SK-N-SH treated with all-trans-retinoic acid at 6 μM for 48 hours (cell line): ENCODE results near the gene ST6GALNAC6.

ENCODE experiments used
- ATAC-seq: fragments of 200-7000 bp; cut with Tn5 transposase; 3 replicates; pipeline ENCODE4 v1.9.1; 2020; ENCODE audit warnings: mild to moderate bottlenecking, moderate library complexity
- ARNTL ChIP-seq: fragments of 450-650 bp; formaldehyde crosslinking; IDR thresholded peaks from 2 replicates; pipeline ENCODE4 v1.5.0; 2020; ENCODE audit warnings: low read depth, mild to moderate bottlenecking, moderate library complexity, borderline replicate concordance
- BACH2 ChIP-seq: fragments of 250-450 bp; sonication (Bioruptor Pico); IDR thresholded peaks from 2 replicates; pipeline ENCODE4 v1.9.0; 2021; ENCODE audit warnings: mild to moderate bottlenecking, borderline replicate concordance
- CSRNP3 ChIP-seq: fragments of 250-450 bp; sonication (Bioruptor Pico); IDR thresholded peaks from 2 replicates; pipeline ENCODE4 v1.5.1; 2021; ENCODE audit warnings: mild to moderate bottlenecking, moderate library complexity
- ESRRG ChIP-seq: fragments of 250-450 bp; sonication (Bioruptor Pico); IDR thresholded peaks from 2 replicates; pipeline ENCODE4 v1.6.1; 2021; ENCODE audit warnings: mild to moderate bottlenecking
- GLIS3 ChIP-seq: fragments of 250-450 bp; sonication (Bioruptor Pico); IDR thresholded peaks from 2 replicates; pipeline ENCODE4 v1.5.0; 2020; ENCODE audit warnings: mild to moderate bottlenecking, moderate library complexity
- ISL1 ChIP-seq: fragments of 250-450 bp; sonication (Bioruptor Pico); IDR thresholded peaks from 2 replicates; pipeline ENCODE4 v2.1.2; 2022; ENCODE audit warnings: mild to moderate bottlenecking, moderate library complexity
- OSR1 ChIP-seq: fragments of 250-450 bp; sonication (Bioruptor Pico); IDR thresholded peaks from 2 replicates; pipeline ENCODE4 v1.8.0; 2022; ENCODE audit warnings: moderate library complexity, mild to moderate bottlenecking, inconsistent platforms
- POU6F1 ChIP-seq: fragments of 250-450 bp; sonication (Bioruptor Pico); IDR thresholded peaks from 2 replicates; pipeline ENCODE4 v1.8.0; 2021; ENCODE audit warnings: low read depth, mild to moderate bottlenecking, moderate library complexity, borderline replicate concordance
- PPARA ChIP-seq: fragments of 250-450 bp; sonication (Bioruptor Pico); IDR thresholded peaks from 2 replicates; pipeline ENCODE4 v1.5.0; 2020; ENCODE audit warnings: mild to moderate bottlenecking, borderline replicate concordance
- RARB ChIP-seq: fragments of 250-450 bp; sonication (Bioruptor Pico); IDR thresholded peaks from 2 replicates; pipeline ENCODE4 v1.8.0; 2021; ENCODE audit warnings: mild to moderate bottlenecking, moderate library complexity
- SNAI2 ChIP-seq: fragments of 250-450 bp; sonication (Bioruptor Pico); IDR thresholded peaks from 2 replicates; pipeline ENCODE4 v1.5.0; 2020; ENCODE audit warnings: mild to moderate bottlenecking, moderate library complexity
- TCF4 ChIP-seq: fragments of 250-450 bp; sonication (Bioruptor Pico); IDR thresholded peaks from 2 replicates; pipeline ENCODE4 v1.8.0; 2021; ENCODE audit warnings: mild to moderate bottlenecking, moderate library complexity, borderline replicate concordance
- TOX ChIP-seq: fragments of 250-450 bp; sonication (Bioruptor Pico); IDR thresholded peaks from 2 replicates; pipeline ENCODE4 v1.8.0; 2021; ENCODE audit warnings: mild to moderate bottlenecking, moderate library complexity, borderline replicate concordance
- ZFP3 ChIP-seq: fragments of 250-450 bp; sonication (Bioruptor Pico); IDR thresholded peaks from 2 replicates; pipeline ENCODE4 v1.5.0; 2020; ENCODE audit warnings: mild to moderate bottlenecking, moderate library complexity
- ZFP30 ChIP-seq: fragments of 450-650 bp; formaldehyde crosslinking; IDR thresholded peaks from 2 replicates; pipeline ENCODE4 v1.5.0; 2022; ENCODE audit warnings: mild to moderate bottlenecking, moderate library complexity
- ZNF565 ChIP-seq: fragments of 450-650 bp; formaldehyde crosslinking; conservative IDR thresholded peaks from 2 replicates; pipeline ENCODE4 v1.5.0; 2020; ENCODE audit warnings: low read depth, mild to moderate bottlenecking, moderate library complexity
- ZNF70 ChIP-seq: fragments of 450-650 bp; formaldehyde crosslinking; IDR thresholded peaks from 2 replicates; pipeline ENCODE4 v1.5.0; 2020; ENCODE audit warnings: mild to moderate bottlenecking, moderate library complexity
- ZNF8 ChIP-seq: fragments of 450-650 bp; formaldehyde crosslinking; IDR thresholded peaks from 2 replicates; pipeline ENCODE4 v1.5.0; 2020; ENCODE audit warnings: mild to moderate bottlenecking, moderate library complexity
- TF ChIP-seq, protein P1 (sequence below): fragments of 250-450 bp; sonication (Bioruptor Pico); IDR thresholded peaks from 2 replicates; pipeline ENCODE4 v1.5.1; 2020; ENCODE audit warnings: low read depth, mild to moderate bottlenecking, moderate library complexity
- TF ChIP-seq, protein P2 (sequence below): fragments of 250-450 bp; sonication (Bioruptor Pico); IDR thresholded peaks from 2 replicates; pipeline ENCODE4 v1.8.0; 2020; ENCODE audit warnings: mild to moderate bottlenecking, moderate library complexity, borderline replicate concordance
- TF ChIP-seq, protein P3 (sequence below): fragments of 250-450 bp; sonication (Bioruptor Pico); IDR thresholded peaks from 2 replicates; pipeline ENCODE4 v1.5.0; 2020; ENCODE audit warnings: mild to moderate bottlenecking, moderate library complexity

ST6GALNAC6 gene

DNA sequence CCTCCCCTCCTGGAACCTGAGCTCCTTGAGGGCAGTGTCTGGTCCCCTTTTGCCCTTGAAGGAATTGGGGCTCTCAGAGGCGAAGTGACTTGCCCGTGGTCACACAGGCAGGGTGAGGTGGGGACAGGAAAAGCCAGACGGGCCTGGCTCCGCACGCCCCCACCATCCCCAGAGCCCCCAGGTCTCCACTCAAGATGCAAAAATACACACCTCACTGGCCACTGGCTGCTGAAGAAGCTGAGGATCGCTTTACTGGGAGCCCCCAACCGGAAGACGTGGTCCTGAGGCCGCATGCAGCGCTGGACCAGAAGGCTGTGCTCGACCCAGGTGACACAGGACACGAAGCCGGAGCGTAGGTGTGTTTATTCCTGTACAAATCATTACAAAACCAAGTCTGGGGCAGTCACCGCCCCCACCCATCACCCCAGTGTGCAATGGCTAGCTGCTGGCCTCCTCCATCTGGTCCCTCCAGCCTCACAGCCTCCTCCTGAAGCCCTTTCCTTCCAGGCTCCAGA is 14.4 kb downstream of the ST6GALNAC6 start:
- TF ChIP-seq TOX (CRISPR knock-in tag) (no peak), PPARA (no peak), POU6F1 (CRISPR knock-in tag) (no peak), ARNTL (CRISPR knock-in tag) (no peak), SNAI2 (CRISPR knock-in tag) (no peak), ZFP3 (no peak), ZNF565 (no peak), ZFP30 (CRISPR knock-in tag) (no peak), GLIS3 (no peak), ESRRG (CRISPR knock-in tag) (no peak), TCF4 (CRISPR knock-in tag) (no peak), OSR1 (CRISPR knock-in tag) (no peak), CSRNP3 (CRISPR knock-in tag) (no peak), ZNF70 (CRISPR knock-in tag) (no peak)
- TF ChIP-seq, protein P1, sequence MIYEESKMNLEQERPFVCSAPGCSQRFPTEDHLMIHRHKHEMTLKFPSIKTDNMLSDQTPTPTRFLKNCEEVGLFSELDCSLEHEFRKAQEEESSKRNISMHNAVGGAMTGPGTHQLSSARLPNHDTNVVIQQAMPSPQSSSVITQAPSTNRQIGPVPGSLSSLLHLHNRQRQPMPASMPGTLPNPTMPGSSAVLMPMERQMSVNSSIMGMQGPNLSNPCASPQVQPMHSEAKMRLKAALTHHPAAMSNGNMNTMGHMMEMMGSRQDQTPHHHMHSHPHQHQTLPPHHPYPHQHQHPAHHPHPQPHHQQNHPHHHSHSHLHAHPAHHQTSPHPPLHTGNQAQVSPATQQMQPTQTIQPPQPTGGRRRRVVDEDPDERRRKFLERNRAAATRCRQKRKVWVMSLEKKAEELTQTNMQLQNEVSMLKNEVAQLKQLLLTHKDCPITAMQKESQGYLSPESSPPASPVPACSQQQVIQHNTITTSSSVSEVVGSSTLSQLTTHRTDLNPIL (CRISPR knock-in tag), result no peak
- TF ChIP-seq, protein P2, sequence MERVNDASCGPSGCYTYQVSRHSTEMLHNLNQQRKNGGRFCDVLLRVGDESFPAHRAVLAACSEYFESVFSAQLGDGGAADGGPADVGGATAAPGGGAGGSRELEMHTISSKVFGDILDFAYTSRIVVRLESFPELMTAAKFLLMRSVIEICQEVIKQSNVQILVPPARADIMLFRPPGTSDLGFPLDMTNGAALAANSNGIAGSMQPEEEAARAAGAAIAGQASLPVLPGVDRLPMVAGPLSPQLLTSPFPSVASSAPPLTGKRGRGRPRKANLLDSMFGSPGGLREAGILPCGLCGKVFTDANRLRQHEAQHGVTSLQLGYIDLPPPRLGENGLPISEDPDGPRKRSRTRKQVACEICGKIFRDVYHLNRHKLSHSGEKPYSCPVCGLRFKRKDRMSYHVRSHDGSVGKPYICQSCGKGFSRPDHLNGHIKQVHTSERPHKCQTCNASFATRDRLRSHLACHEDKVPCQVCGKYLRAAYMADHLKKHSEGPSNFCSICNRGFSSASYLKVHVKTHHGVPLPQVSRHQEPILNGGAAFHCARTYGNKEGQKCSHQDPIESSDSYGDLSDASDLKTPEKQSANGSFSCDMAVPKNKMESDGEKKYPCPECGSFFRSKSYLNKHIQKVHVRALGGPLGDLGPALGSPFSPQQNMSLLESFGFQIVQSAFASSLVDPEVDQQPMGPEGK (CRISPR knock-in tag), result no peak
- no peak; the same call in 1 of the 3 replicates for ATAC-seq

DNA sequence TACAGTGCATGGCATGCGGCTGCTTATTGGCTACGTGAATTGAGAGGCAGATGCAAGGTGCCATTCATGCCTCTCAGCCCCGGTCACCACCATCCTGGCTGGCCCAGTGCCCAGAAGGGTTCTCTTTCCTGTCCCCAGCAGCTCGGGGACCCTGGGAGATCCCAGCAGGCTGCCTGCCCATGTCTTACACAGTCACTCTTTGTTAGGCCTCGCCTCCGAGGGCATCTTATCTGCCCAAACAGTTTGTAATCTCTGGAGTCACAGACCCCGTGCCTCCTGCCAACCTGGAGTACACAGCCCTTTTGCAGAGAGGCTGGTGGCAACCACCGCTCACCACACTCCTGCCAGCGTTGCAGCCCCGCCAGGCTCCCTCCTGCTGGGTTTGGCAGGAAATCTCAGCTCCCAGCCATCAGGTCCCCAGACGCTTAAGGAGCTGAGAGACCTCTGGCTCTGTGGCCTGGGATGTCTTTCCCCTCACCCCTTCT is 14.9 kb downstream of the ST6GALNAC6 start:
- peak; percentile 50 for ATAC-seq
- TF ChIP-seq BACH2 (CRISPR knock-in tag) (no peak), PPARA (no peak), ZNF8 (CRISPR knock-in tag) (no peak), ESRRG (CRISPR knock-in tag) (no peak), POU6F1 (CRISPR knock-in tag) (no peak), SNAI2 (CRISPR knock-in tag) (no peak), ZFP30 (CRISPR knock-in tag) (no peak), ZNF70 (CRISPR knock-in tag) (no peak), ZFP3 (no peak), ISL1 (CRISPR knock-in tag) (no peak), GLIS3 (no peak), TOX (CRISPR knock-in tag) (no peak), ZNF565 (no peak), RARB (CRISPR knock-in tag) (no peak), OSR1 (CRISPR knock-in tag) (no peak)
- TF ChIP-seq, protein P2 (CRISPR knock-in tag), result no peak
- TF ChIP-seq, protein P1 (CRISPR knock-in tag), result no peak
- TF ChIP-seq, protein P3, sequence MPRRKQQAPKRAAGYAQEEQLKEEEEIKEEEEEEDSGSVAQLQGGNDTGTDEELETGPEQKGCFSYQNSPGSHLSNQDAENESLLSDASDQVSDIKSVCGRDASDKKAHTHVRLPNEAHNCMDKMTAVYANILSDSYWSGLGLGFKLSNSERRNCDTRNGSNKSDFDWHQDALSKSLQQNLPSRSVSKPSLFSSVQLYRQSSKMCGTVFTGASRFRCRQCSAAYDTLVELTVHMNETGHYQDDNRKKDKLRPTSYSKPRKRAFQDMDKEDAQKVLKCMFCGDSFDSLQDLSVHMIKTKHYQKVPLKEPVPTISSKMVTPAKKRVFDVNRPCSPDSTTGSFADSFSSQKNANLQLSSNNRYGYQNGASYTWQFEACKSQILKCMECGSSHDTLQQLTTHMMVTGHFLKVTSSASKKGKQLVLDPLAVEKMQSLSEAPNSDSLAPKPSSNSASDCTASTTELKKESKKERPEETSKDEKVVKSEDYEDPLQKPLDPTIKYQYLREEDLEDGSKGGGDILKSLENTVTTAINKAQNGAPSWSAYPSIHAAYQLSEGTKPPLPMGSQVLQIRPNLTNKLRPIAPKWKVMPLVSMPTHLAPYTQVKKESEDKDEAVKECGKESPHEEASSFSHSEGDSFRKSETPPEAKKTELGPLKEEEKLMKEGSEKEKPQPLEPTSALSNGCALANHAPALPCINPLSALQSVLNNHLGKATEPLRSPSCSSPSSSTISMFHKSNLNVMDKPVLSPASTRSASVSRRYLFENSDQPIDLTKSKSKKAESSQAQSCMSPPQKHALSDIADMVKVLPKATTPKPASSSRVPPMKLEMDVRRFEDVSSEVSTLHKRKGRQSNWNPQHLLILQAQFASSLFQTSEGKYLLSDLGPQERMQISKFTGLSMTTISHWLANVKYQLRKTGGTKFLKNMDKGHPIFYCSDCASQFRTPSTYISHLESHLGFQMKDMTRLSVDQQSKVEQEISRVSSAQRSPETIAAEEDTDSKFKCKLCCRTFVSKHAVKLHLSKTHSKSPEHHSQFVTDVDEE (CRISPR knock-in tag), result no peak
